Measurements from ENCODE around the gene MCF2L. TPM values are rescaled to one million over a fixed set of nuclear protein-coding genes. Genes with fewer than 3 reads are reported as not detected.
A peak's percentile ranks its signal among the peaks of the same experiment; 100 is the strongest.

The MCF2L gene
- total RNA-seq, 1 donor from 2014 or later = under 0.01 TPM

DNA sequence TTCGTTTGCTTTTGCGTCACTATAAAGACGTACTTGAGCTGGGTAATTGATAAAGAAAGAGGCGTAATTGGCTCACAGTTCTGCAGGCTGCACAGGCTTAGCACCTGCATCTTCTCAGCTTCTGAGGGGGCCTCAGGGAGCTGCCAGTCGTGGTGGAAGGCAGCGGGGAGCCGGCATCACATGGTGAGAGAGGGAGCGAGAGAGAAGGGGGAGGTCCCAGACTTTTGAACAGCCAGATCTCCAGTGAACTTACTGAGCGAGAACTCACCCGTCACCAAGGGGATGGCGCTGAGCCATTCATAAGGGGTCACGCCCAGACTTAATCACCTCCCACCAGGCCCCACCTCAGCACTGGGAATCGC lies 77.8 kb downstream of the MCF2L start:
- no peaks in the 10 kb centered on the region for H3K36me3 ChIP-seq (ENCODE audit: control insufficient read depth, insufficient read depth, low read length)
- TF ChIP-seq, protein P1, sequence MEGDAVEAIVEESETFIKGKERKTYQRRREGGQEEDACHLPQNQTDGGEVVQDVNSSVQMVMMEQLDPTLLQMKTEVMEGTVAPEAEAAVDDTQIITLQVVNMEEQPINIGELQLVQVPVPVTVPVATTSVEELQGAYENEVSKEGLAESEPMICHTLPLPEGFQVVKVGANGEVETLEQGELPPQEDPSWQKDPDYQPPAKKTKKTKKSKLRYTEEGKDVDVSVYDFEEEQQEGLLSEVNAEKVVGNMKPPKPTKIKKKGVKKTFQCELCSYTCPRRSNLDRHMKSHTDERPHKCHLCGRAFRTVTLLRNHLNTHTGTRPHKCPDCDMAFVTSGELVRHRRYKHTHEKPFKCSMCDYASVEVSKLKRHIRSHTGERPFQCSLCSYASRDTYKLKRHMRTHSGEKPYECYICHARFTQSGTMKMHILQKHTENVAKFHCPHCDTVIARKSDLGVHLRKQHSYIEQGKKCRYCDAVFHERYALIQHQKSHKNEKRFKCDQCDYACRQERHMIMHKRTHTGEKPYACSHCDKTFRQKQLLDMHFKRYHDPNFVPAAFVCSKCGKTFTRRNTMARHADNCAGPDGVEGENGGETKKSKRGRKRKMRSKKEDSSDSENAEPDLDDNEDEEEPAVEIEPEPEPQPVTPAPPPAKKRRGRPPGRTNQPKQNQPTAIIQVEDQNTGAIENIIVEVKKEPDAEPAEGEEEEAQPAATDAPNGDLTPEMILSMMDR (IDR thresholded peaks at IDR 0.05; ENCODE audit: insufficient read depth, low read length, severe bottlenecking) = no peak
- DNase-seq (ENCODE audit: low read depth) (no peak), FAIRE-seq (no peak)
- H3K4me3 ChIP-seq (ENCODE audit: low read depth, low read length) = no peak overlapping the region
- H3K27me3 ChIP-seq (ENCODE audit: control insufficient read depth, insufficient read depth, low read length) = no peaks in the 10 kb centered on the region

DNA sequence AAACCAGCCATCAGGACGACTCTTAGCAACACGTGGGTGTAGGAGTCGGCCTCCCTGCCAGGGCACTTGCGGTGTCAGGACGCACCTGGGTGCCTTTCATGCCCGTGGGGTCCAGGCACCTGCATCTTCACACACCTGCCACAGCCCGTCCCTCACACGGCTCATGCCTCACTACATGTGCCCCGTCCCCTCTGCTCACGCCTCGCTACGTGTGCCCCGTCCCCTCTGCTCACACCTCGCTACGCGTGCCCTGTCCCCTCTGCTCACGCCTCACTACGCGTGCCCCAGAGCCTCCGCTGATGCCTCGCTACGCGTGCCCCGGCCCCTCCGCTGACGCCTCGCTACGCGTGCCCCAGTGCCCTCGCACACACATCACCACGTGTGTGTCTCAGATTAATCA lies 78.6 kb downstream of the MCF2L start:
- no peak overlapping the region for H3K4me3 ChIP-seq (ENCODE audit: low read depth, low read length)
- no peaks in the 10 kb centered on the region for H3K27me3 ChIP-seq (ENCODE audit: control insufficient read depth, insufficient read depth, low read length)
- FAIRE-seq (no peak), DNase-seq (ENCODE audit: low read depth) (no peak)
- H3K36me3 ChIP-seq (ENCODE audit: control insufficient read depth, insufficient read depth, low read length) = no peaks in the 10 kb centered on the region
- TF ChIP-seq, protein P1 (IDR thresholded peaks at IDR 0.05; ENCODE audit: insufficient read depth, low read length, severe bottlenecking) = no peak

DNA sequence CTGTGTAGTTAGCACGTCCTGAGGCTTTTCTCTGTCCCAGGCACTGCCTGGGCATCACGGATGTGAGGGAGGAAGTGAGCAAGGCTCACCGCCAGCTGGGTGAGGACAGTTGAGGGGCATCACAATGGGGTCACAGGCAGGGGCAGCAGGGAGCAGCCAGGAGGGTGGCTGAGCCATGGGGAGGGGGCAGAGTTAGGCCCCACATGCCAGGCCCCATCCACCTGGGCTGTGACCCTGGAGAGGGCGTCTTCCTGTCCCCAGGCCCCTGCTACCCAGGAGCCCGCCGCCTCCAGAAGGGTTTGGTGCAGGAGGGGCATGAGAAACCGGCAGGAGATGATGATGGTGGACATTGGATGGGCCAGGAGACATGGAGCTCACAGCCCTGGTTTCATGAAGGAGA lies 79.8 kb downstream of the MCF2L start:
- FAIRE-seq (no peak), DNase-seq (ENCODE audit: low read depth) (no peak)
- Histone ChIP-seq H3K36me3 (ENCODE audit: control insufficient read depth, insufficient read depth, low read length) (no peaks in the 10 kb centered on the region), H3K4me3 (ENCODE audit: low read depth, low read length) (no peak overlapping the region), H3K27me3 (ENCODE audit: control insufficient read depth, insufficient read depth, low read length) (no peaks in the 10 kb centered on the region)
- TF ChIP-seq, protein P1 (IDR thresholded peaks at IDR 0.05; ENCODE audit: insufficient read depth, low read length, severe bottlenecking) = no peak

DNA sequence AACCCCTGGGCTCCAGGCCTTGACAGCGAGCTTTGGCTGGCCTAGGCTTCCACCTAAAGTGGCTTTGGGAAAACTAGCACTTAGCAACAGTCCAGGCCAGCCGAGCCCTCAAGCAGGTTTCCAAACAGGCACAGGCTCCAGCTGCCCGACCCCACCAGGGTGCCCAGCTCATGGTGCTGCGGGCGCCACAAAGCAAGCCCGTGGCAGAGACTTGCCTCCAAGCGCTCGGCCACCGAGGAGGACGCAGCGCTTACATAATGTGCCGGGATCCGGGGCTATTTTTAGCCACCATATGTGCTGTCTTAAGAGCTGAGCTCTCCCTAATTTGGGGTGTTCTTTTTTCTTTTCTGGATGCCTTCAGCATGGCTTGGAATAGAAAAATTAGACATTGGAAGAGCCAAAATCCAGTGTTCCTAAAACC lies 80.5 kb downstream of the MCF2L start:
- DNase-seq (ENCODE audit: low read depth) (no peak), FAIRE-seq (no peak)
- H3K4me3 ChIP-seq (ENCODE audit: low read depth, low read length) = no peak overlapping the region
- TF ChIP-seq, protein P1 (IDR thresholded peaks at IDR 0.05; ENCODE audit: insufficient read depth, low read length, severe bottlenecking) = no peak
- no peaks in the 10 kb centered on the region for H3K27me3 ChIP-seq (ENCODE audit: control insufficient read depth, insufficient read depth, low read length)
- no peaks in the 10 kb centered on the region for H3K36me3 ChIP-seq (ENCODE audit: control insufficient read depth, insufficient read depth, low read length)

DNA sequence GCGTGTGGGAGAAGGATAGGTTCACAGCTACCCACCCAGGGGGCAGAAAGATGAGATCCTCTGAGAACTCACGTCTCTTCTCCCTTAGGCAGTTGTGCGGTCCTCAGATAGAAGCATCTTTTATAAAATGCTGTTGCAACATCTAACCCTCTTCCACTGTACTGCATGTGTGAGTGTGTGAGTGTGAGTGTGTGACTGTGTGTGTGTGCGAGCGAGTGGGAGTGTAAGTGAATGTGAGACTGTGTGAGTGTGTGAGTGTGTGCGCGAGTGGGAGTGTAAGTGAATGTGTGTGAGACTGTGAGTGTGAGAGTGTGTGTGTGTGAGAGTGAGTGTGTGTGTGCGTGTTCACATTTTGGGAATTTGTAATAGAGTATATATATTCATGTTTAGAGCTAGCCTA lies 81.0 kb downstream of the MCF2L start:
- Histone ChIP-seq H3K36me3 (ENCODE audit: control insufficient read depth, insufficient read depth, low read length) (no peaks in the 10 kb centered on the region), H3K27me3 (ENCODE audit: control insufficient read depth, insufficient read depth, low read length) (no peaks in the 10 kb centered on the region), H3K4me3 (ENCODE audit: low read depth, low read length) (no peak overlapping the region)
- TF ChIP-seq, protein P1 (IDR thresholded peaks at IDR 0.05; ENCODE audit: insufficient read depth, low read length, severe bottlenecking) = no peak
- DNase-seq (ENCODE audit: low read depth) = no peak
- FAIRE-seq = peak; percentile 64

DNA sequence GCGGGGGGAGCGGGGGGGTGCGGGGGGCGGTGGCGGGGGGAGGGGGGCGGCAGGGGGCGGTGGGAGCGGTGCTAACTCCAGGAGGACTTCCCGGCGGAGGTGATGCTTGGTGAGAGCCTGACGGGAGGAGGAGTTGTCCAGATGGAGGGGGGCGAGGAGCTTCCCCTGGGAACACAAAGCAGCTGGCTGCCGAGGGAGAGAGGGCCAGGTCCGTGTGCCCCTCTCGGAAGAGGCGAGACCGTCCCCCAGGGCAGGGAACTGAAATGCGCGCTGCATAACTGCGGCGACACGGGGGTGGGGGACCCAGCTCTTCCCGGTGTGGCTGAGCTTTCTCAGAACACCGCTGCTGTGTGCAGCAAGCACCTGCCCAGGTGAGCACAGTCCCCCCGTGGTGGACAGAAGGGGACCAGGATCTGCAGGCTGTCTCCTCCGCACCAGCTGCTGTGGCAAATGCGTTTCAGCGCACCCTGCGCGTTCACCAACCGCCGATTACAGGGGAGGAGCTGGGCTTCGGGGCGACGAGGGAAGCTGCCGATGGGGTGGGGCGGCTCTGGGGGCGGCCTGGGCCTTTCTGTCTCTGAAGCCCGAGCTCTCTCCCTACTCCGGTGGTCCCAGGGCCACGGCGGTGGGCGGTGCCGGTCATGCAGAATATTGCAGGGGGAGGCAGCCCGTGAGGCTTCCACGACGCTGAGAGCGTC lies 81.9 kb downstream of the MCF2L start:
- TF ChIP-seq, protein P1 (IDR thresholded peaks at IDR 0.05; ENCODE audit: insufficient read depth, low read length, severe bottlenecking) = no peak
- Histone ChIP-seq H3K4me3 (ENCODE audit: low read depth, low read length) (no peak overlapping the region), H3K27me3 (ENCODE audit: control insufficient read depth, insufficient read depth, low read length) (no peaks in the 10 kb centered on the region), H3K36me3 (ENCODE audit: control insufficient read depth, insufficient read depth, low read length) (no peaks in the 10 kb centered on the region)
- FAIRE-seq (no peak), DNase-seq (ENCODE audit: low read depth) (no peak)
